GM12801 (cell line): ENCODE data around the gene CDC14A.

Experiments
- TF ChIP-seq, protein P1 (sequence below): IDR thresholded peaks from one replicate; pipeline ENCODE4 v1.5.1; 2011; ENCODE audit warnings: control low read depth; ENCODE audit not compliant: insufficient read length; ENCODE audit errors: extremely low read depth

CDC14A gene

GRCh38 chr1:100449477-100449876, 97.2 kb downstream of the CDC14A start:
- TF ChIP-seq, protein P1, sequence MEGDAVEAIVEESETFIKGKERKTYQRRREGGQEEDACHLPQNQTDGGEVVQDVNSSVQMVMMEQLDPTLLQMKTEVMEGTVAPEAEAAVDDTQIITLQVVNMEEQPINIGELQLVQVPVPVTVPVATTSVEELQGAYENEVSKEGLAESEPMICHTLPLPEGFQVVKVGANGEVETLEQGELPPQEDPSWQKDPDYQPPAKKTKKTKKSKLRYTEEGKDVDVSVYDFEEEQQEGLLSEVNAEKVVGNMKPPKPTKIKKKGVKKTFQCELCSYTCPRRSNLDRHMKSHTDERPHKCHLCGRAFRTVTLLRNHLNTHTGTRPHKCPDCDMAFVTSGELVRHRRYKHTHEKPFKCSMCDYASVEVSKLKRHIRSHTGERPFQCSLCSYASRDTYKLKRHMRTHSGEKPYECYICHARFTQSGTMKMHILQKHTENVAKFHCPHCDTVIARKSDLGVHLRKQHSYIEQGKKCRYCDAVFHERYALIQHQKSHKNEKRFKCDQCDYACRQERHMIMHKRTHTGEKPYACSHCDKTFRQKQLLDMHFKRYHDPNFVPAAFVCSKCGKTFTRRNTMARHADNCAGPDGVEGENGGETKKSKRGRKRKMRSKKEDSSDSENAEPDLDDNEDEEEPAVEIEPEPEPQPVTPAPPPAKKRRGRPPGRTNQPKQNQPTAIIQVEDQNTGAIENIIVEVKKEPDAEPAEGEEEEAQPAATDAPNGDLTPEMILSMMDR, result no peak

DNA sequence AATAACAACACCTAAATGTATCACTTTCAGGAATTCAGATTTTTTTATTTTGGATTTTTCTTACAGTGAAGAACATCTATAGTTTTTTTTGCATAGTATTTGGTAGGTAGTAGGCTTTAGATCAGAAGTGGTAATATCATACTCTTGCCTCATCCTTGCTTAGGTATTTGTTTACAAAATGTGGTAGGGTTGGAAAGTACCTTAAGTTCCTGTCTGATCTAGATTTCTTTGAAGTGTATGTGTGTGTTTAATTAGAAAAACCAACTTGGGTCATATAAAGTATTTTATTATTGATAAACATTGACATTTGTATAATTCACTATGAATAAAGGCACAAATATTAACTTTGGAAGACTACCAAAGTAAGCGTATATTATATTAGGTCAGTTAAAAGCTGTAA, 100.3 kb downstream of the CDC14A start:
- TF ChIP-seq, protein P1, result no peak

DNA sequence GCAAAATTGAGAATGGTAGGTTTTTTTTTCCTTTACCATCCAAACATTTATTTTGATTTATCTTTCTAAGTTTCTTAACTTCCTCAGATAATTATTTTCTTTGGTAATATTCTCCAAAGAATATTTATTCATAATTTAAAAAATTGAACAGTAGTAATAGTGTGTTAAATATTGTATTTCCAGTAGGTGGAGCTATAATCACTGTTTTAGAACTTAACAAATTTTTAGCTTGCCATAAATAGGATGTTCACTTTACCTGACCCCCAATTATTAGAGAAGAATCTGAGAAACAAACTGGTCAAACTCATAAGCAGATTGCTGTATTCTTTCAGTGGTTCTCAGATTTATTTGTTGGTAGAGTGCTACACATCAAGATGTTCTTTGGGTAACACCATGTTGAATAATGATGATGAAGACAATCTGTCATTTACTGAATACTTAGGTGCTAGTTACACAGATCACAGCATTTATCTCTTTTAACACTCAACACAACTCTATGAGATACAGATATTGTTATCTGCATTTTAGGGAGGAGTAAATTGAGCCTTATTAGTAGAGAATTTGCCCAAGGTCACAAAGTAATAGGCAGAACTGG, 103.3 kb downstream of the CDC14A start:
- TF ChIP-seq, protein P1, result no peak

- TF ChIP-seq, protein P1, result no peak
These were observed 104.6 kb downstream of the CDC14A start for GRCh38 chr1:100456880-100457279.

DNA sequence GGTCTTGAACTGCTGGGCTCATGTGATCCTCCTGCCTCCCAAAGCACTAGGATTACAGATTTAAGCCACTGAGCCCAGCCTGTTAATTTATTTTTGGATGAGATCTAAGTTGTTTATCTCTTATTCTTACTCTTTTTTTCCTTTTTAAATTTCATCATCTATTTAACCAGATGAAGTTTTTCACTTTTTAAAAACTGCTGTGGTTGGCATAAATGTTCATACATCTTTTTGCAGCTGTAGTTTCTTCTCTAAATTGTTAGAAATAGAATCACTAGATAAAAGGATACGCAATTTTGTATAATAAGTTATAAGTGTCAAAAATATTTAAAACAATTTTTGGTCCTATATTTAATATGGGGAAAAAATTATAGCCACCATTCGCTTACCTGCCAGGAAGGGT, 105.4 kb downstream of the CDC14A start:
- TF ChIP-seq, protein P1, result no peak

DNA sequence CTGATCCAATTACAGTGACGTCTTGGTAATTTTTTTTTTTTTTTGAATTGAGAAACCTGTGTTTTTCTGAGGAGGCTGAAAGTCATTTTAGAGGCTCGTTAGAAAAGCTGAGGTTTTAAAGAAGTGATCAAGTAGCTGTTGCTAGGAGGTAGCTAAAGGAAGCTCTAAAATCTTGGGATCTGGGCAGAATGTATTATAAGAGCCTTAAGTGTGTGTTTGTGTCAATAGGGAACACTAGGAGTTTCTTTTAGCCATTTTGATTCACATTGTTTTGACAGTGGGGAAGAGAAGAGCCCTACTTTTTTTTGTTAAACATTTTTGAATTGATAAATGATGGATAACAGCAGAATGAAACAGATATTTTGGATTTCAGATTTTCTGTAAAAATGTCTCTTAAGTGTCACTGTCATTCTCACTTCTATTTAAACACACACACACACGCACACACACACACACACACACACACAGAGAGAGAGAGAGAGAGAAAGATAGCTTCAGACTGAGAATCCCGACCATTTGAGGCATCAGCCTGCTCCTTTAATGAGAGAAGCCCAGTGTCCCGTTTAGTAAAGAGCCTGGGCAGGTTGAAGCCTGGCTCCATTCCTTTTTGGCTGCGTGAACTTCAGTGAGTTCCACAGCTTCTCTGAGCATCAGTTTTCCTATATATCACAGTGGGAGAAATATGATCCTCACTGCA, 106.5 kb downstream of the CDC14A start:
- TF ChIP-seq, protein P1, result no peak

- TF ChIP-seq, protein P1, result peak; percentile 36
These were observed 107.2 kb downstream of the CDC14A start for GRCh38 chr1:100459358-100460114.
